A673 (cell line): ENCODE data around the gene HDDC3. TPM values are rescaled to one million over a fixed set of nuclear protein-coding genes. Genes with fewer than 3 reads are reported as not detected.

Experiments used
- BruUV-seq: library from RNA; stranded (reverse); fragments of 400-500 nt; replicated peaks from 2 replicates; lab custom pipeline; 2021; lab: Mats Ljungman, UMichigan
- CTCF ChIA-PET: fragments of 300-600 bp; sonication (Branson Sonifier 250); formaldehyde crosslinking; loops from one replicate; lab custom pipeline; 2022; ENCODE audit warnings: antibody characterized with exemption; lab: Charles Lee
- POLR2A ChIA-PET: fragments of 300-600 bp; sonication (Branson Sonifier 250); formaldehyde crosslinking; loops from one replicate; lab custom pipeline; 2022; ENCODE audit warnings: antibody characterized with exemption; ENCODE audit not compliant: low non-redundant PET; lab: Charles Lee
- DNase-seq: peaks from one replicate; pipeline ENCODE4 v3.0.0-alpha.2; 2015; ENCODE audit warnings: low spot score
- H3K27ac ChIP-seq: fragments of 200-600 bp; sonication (generic); 2 replicates; pipeline ENCODE4 v1.5.1; 2016; ENCODE audit warnings: mixed run types, low read depth, mild to moderate bottlenecking, mixed read lengths, antibody characterized with exemption, low read length; ENCODE audit not compliant: poor library complexity, severe bottlenecking
- H3K27me3 ChIP-seq: fragments of 200-600 bp; sonication (generic); replicated peaks from 2 replicates; pipeline ENCODE4 v1.6.1; 2017; ENCODE audit warnings: mixed run types, low read depth, mild to moderate bottlenecking, mixed read lengths, antibody characterized with exemption, low read length; ENCODE audit not compliant: insufficient read depth, poor library complexity
- H3K36me3 ChIP-seq: fragments of 200-600 bp; sonication (generic); 2 replicates; pipeline ENCODE4 v1.6.1; 2016; ENCODE audit warnings: mixed run types, mild to moderate bottlenecking, mixed read lengths, antibody characterized with exemption, low read length; ENCODE audit not compliant: insufficient read depth, poor library complexity, severe bottlenecking
- H3K4me1 ChIP-seq: fragments of 200-600 bp; sonication (generic); 2 replicates; pipeline ENCODE4 v1.6.1; 2017; ENCODE audit warnings: mixed run types, mild to moderate bottlenecking, mixed read lengths, antibody characterized with exemption, low read length; ENCODE audit not compliant: insufficient read depth, poor library complexity, severe bottlenecking
- H3K4me3 ChIP-seq: fragments of 200-600 bp; sonication (generic); 2 replicates; pipeline ENCODE4 v1.5.1; 2016; ENCODE audit warnings: low read depth, mixed run types, mild to moderate bottlenecking, mixed read lengths, low read length; ENCODE audit not compliant: poor library complexity, severe bottlenecking
- H3K9me3 ChIP-seq: fragments of 200-600 bp; sonication (generic); 2 replicates; pipeline ENCODE4 v1.6.1; 2016; ENCODE audit warnings: mixed run types, low read depth, mild to moderate bottlenecking, mixed read lengths, antibody characterized with exemption, low read length; ENCODE audit not compliant: poor library complexity, severe bottlenecking
- EZH2 ChIP-seq: fragments of 200-600 bp; sonication (generic); IDR thresholded peaks from 2 replicates; pipeline ENCODE4 v1.6.1; 2017; ENCODE audit warnings: borderline replicate concordance, low read depth, mild to moderate bottlenecking, mixed read lengths, antibody characterized with exemption, low read length; ENCODE audit not compliant: poor library complexity, severe bottlenecking
- intact Hi-C: fragments of 100-400 bp; cut with micrococcal nuclease; formaldehyde crosslinking; loops from one replicate; pipeline ENCODE4 v1.10.0; 2022; ENCODE audit not compliant: unreplicated experiment
- total RNA-seq: library from RNA; stranded (reverse); gene quantifications from 2 replicates; pipeline ENCODE4 v1.2.3, GENCODE V29; 2021
- TF ChIP-seq, protein P1 (sequence below): fragments of 300-800, 200-600 bp; sonication (generic); conservative IDR thresholded peaks from 2 replicates; pipeline ENCODE4 v1.5.1; 2017; ENCODE audit warnings: low read depth, mild to moderate bottlenecking, antibody characterized with exemption, low read length, moderate library complexity, mixed read lengths

HDDC3 gene
- total RNA-seq, 1 experiment from 2014 or later: 23.9 TPM

DNA sequence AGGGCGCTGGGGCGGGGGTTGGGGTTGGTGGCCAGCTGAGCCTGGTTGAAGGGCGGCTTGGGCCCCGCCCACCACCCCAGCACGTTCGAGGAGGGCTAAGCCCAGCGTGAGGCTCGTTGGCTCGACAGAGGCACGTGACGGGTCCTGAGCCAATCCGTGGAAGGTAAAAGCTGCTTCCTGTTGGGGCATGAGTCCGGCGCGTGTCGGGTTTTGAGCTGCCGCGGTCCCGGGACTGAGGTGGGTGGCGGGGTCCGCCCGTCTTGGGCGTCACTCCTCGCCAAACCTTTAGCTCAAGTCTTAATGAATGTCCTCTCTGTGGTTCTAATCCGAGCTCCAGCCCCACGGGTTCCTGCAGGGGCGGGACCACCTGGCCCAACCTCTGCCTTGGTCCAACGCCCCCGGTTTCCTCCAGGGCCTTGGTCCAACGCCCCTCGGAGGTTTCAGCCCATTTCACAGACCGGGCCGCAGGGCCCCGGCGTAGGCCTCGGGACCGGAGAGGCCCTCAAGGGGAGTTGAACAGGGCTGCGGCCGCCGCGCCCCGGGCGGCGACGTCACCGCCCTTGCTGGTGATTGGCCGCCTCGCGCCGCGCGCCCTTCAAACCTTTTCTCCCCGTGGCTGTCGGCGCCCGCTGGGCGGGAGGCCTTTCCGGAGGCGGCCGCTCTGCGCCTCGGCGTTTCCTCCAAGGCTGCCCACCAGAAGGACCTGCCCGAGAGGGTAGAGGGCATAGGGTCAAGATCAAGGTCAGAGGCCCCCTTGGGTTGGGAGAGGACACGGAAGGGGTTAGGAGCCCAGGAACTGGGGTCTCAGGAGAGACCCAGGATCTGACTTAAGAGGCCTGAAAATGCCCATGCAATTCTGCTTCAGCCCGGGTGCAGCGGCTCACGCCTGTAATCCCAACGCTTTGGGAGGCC lies 22.6 kb upstream of the HDDC3 start, which contains the start of gene RCCD1:
Gene RCCD1, plus strand, starts transcription at position 173 of the 912 bp plus-strand sequence. CDS start 1,851 bp downstream, outside the sequence.
- CTCF ChIA-PET: interaction anchor here (0.6 to 1.1 kb wide), 3 partner anchors 22 to 38 kb away, joined by 3 to 6 read pairs (median 3); partner anchors contain the start of gene HDDC3
- no TSS peak for BruUV-seq
- H3K27ac ChIP-seq: peak within 1 kb of the TSS; percentile 98
- no peaks in the 10 kb centered on the region for H3K9me3 ChIP-seq
- peaks cover 32% of the 10 kb centered on the region for H3K36me3 ChIP-seq
- TF ChIP-seq, protein P1, sequence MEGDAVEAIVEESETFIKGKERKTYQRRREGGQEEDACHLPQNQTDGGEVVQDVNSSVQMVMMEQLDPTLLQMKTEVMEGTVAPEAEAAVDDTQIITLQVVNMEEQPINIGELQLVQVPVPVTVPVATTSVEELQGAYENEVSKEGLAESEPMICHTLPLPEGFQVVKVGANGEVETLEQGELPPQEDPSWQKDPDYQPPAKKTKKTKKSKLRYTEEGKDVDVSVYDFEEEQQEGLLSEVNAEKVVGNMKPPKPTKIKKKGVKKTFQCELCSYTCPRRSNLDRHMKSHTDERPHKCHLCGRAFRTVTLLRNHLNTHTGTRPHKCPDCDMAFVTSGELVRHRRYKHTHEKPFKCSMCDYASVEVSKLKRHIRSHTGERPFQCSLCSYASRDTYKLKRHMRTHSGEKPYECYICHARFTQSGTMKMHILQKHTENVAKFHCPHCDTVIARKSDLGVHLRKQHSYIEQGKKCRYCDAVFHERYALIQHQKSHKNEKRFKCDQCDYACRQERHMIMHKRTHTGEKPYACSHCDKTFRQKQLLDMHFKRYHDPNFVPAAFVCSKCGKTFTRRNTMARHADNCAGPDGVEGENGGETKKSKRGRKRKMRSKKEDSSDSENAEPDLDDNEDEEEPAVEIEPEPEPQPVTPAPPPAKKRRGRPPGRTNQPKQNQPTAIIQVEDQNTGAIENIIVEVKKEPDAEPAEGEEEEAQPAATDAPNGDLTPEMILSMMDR: no peak
- no peak for TF ChIP-seq EZH2
- POLR2A ChIA-PET: interaction anchor here (0.5 to 0.7 kb wide), 3 partner anchors 15 to 640 kb away, joined by 3 to 10 read pairs (median 7); no protein-coding TSS in a partner anchor
- H3K4me1 ChIP-seq: peaks cover 15% of the 10 kb centered on the region
- H3K27me3 ChIP-seq: no peaks in the 10 kb centered on the region
- peak; percentile 97 for DNase-seq
- intact Hi-C loops: loop anchor here (1.0 to 5.0 kb wide), 2 partner anchors 20 to 37 kb away; partner anchors contain the start of genes PRC1 and UNC45A
- peak within 1 kb of the TSS; percentile 76 for H3K4me3 ChIP-seq

DNA sequence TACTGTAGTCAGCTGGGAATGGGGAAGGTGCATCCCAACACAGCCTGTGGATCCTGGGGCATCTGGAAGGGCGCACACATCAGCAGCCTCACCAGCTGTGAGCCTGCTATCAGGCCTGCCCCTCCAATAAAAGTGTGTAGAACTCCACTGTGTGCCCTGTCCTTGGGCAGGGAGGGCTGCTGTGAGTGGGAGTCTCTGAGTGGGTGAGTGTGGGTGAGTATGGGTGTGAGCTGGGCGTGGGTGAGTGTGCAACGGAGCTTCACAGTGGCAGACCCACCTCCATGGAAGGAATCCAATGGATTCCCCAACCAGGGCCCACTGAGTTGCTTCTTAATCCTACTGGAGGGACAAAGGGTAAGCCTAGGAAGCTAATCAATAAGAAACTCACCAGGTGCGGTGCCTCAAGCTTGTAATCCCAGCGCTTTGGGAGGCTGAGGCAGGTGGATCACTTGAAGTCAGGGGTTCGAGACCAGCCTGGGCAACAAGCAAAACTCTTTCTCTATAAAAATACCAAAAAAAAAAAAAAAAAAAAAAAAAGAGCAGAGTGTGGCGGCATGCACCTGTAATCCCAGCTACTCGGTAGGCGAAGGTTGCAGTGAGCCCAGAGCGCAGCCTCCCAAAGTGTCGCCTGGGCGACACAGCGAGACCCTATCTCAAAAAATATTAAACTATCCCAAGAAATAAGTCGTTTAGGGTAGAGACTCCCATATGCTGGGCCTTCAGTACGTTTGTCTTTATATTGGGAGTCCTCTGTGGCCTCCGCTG lies 21.8 kb upstream of the HDDC3 start:
- H3K36me3 ChIP-seq: peaks cover 28% of the 10 kb centered on the region
- peak overlapping the region; percentile 98 for H3K27ac ChIP-seq
- CTCF ChIA-PET: interaction anchor here (1.0 kb wide), 1 partner anchor 21 kb away, joined by 6 read pairs; the partner anchor contains the start of gene HDDC3
- TF ChIP-seq EZH2: no peak
- TF ChIP-seq, protein P1: no peak
- peak overlapping the region; percentile 76 for H3K4me3 ChIP-seq
- intact Hi-C loops: no loop called here
- no peak for DNase-seq
- TSS peak; percentile 68 for BruUV-seq
- no peaks in the 10 kb centered on the region for H3K27me3 ChIP-seq
- H3K4me1 ChIP-seq: peaks cover 15% of the 10 kb centered on the region
- POLR2A ChIA-PET: interaction anchor here (0.6 to 0.7 kb wide), 2 partner anchors 143 to 718 kb away, joined by 3 to 7 read pairs; no protein-coding TSS in a partner anchor
- H3K9me3 ChIP-seq: no peaks in the 10 kb centered on the region
